A549 (cell line): ENCODE data around the gene AREL1. TPM values are rescaled to one million over a fixed set of nuclear protein-coding genes. Genes with fewer than 3 reads are reported as not detected.

Source experiments
- ATAC-seq, 2 experiments: fragments of 200-7000 bp in 1 of 2; fragments of >200 bp in 1 of 2; cut with Nextera tagmentation in 1 of 2; cut with Tn5 transposase in 1 of 2; 3 replicates each; pipeline versions ENCODE4 v1.8.0 to v1.9.1; 2018 to 2020; ENCODE audit warnings: mild to moderate bottlenecking in 1 of 2, moderate library complexity in 1 of 2
- CTCF ChIA-PET: fragments of 300-600 bp; sonication (Branson Sonifier 250); formaldehyde crosslinking; extraction: SDS; loops from one replicate; lab custom pipeline; 2021; ENCODE audit warnings: antibody characterized with exemption, inconsistent platforms; lab: Yijun Ruan, JAX
- POLR2A ChIA-PET: fragments of 350-600 bp; formaldehyde crosslinking; extraction: SDS; loops from one replicate; lab custom pipeline; 2021; ENCODE audit warnings: antibody characterized with exemption, inconsistent platforms; lab: Yijun Ruan, JAX
- DNase-seq, 2 experiments: peaks; one replicate each; pipeline versions ENCODE4 v3.0.0 to v3.0.0-alpha.2; 2011 to 2016; ENCODE audit warnings: low read depth in 1 of 2, low spot score in 1 of 2
- FAIRE-seq: peaks from 2 replicates; lab custom pipeline; 2011; peaks lifted over from hg19 to GRCh38; lab: Jason Lieb, UNC
- H3K27ac ChIP-seq, 2 experiments: fragments of >200 bp; sonication (Bioruptor Twin); formaldehyde crosslinking; 3 replicates each; pipeline ENCODE4 v1.5.1; 2016 to 2017
- H3K4me1 ChIP-seq: fragments of >200 bp; sonication (Bioruptor Twin); formaldehyde crosslinking; 3 replicates; pipeline ENCODE4 v1.6.1; 2016
- H3K4me2 ChIP-seq: fragments of >200 bp; sonication (Bioruptor Twin); formaldehyde crosslinking; 3 replicates; pipeline ENCODE4 v1.6.1; 2016
- H3K4me3 ChIP-seq: fragments of >200 bp; sonication (Bioruptor Twin); formaldehyde crosslinking; 3 replicates; pipeline ENCODE4 v1.5.1; 2016
- H3K9me3 ChIP-seq: fragments of >200 bp; sonication (Bioruptor Twin); formaldehyde crosslinking; 3 replicates; pipeline ENCODE4 v1.6.1; 2016
- BHLHE40 ChIP-seq: IDR thresholded peaks from 2 replicates; pipeline ENCODE4 v1.6.1; 2012; ENCODE audit warnings: low read depth, low read length, inconsistent platforms
- CHD4 ChIP-seq: fragments of 200-600 bp; sonication (generic); IDR thresholded peaks from 2 replicates; pipeline ENCODE4 v1.6.1; 2016; ENCODE audit warnings: antibody characterized with exemption, mild to moderate bottlenecking, borderline replicate concordance
- CTCF ChIP-seq: fragments of >200 bp; sonication (Bioruptor Twin); formaldehyde crosslinking; IDR thresholded peaks from 3 replicates; pipeline ENCODE4 v1.5.1; 2016
- FOSL2 ChIP-seq, 2 experiments: fragments of 450-650 bp in 1 of 2; fragments of >200 bp in 1 of 2; sonication (Bioruptor Twin) in 1 of 2; formaldehyde crosslinking; IDR thresholded peaks; 2 replicates each; pipeline versions ENCODE4 v1.5.0 to v1.6.1; 2016 to 2020; ENCODE audit warnings: mild to moderate bottlenecking in 1 of 2, moderate library complexity in 1 of 2
- FOXS1 ChIP-seq: fragments of 250-450 bp; sonication (Bioruptor Pico); IDR thresholded peaks from 2 replicates; pipeline ENCODE4 v1.5.0; 2020; ENCODE audit warnings: mild to moderate bottlenecking, moderate library complexity
- GATA3 ChIP-seq: IDR thresholded peaks from 2 replicates; pipeline ENCODE4 v1.6.1; 2012; ENCODE audit warnings: borderline replicate concordance
- HDAC2 ChIP-seq: fragments of 200-600 bp; sonication (generic); IDR thresholded peaks from 2 replicates; pipeline ENCODE4 v1.6.1; 2016
- HES2 ChIP-seq: fragments of >200 bp; sonication (Bioruptor Twin); formaldehyde crosslinking; IDR thresholded peaks from 2 replicates; pipeline ENCODE4 v1.6.1; 2016
- HMGXB4 ChIP-seq: fragments of 250-450 bp; sonication (Bioruptor Pico); IDR thresholded peaks from 2 replicates; pipeline ENCODE4 v1.5.0; 2021; ENCODE audit warnings: mild to moderate bottlenecking, moderate library complexity, borderline replicate concordance
- JUN ChIP-seq, 2 experiments: fragments of >200 bp; sonication (Bioruptor Twin); formaldehyde crosslinking; IDR thresholded peaks; 2 replicates in 1 of 2; 3 replicates in 1 of 2; pipeline ENCODE4 v1.6.1; 2016 to 2017
- KDM1A ChIP-seq: fragments of 200-600 bp; sonication (generic); IDR thresholded peaks from 2 replicates; pipeline ENCODE4 v1.6.1; 2016; ENCODE audit warnings: low read depth, mild to moderate bottlenecking
- MAZ ChIP-seq: fragments of 150-350 bp; IDR thresholded peaks from 2 replicates; pipeline ENCODE4 v1.6.1; 2014; ENCODE audit warnings: antibody characterized with exemption, low read depth, low read length, borderline replicate concordance
- NFE2L2 ChIP-seq: fragments of 150-350 bp; conservative IDR thresholded peaks from 2 replicates; pipeline ENCODE4 v1.6.1; 2014; ENCODE audit warnings: low read length
- NPAS2 ChIP-seq: fragments of 250-450 bp; sonication (Bioruptor Pico); IDR thresholded peaks from 2 replicates; pipeline ENCODE4 v1.8.0; 2022; ENCODE audit warnings: mild to moderate bottlenecking, moderate library complexity, borderline replicate concordance
- NR3C1 ChIP-seq: fragments of >200 bp; sonication (Bioruptor Twin); formaldehyde crosslinking; IDR thresholded peaks from 3 replicates; pipeline ENCODE4 v1.6.1; 2017
- POLR2A ChIP-seq: IDR thresholded peaks from 2 replicates; pipeline ENCODE4 v1.6.1; 2012; ENCODE audit warnings: mild to moderate bottlenecking, low read length
- RAD21 ChIP-seq, 2 experiments: fragments of >200 bp in 1 of 2; sonication (Bioruptor Twin) in 1 of 2; formaldehyde crosslinking in 1 of 2; IDR thresholded peaks in 1 of 2; conservative IDR thresholded peaks in 1 of 2; 2 replicates in 1 of 2; 3 replicates in 1 of 2; pipeline ENCODE4 v1.6.1; 2012 to 2018; ENCODE audit warnings: inconsistent platforms in 1 of 2
- REST ChIP-seq: fragments of 200-600 bp; sonication (generic); IDR thresholded peaks from 2 replicates; pipeline ENCODE4 v1.6.1; 2016; ENCODE audit warnings: antibody characterized with exemption, mild to moderate bottlenecking, moderate library complexity
- ZC3H11A ChIP-seq: fragments of 450-650 bp; IDR thresholded peaks from 2 replicates; pipeline ENCODE4 v1.6.1; 2014; ENCODE audit warnings: antibody characterized with exemption, mild to moderate bottlenecking
- ZSCAN20 ChIP-seq: fragments of 250-450 bp; sonication (Bioruptor Pico); IDR thresholded peaks from 2 replicates; pipeline ENCODE4 v1.8.0; 2022; ENCODE audit warnings: mild to moderate bottlenecking, moderate library complexity
- WGBS: methylation state at CpG from one replicate; pipeline ENCODE4 v1.1.6; 2017; ENCODE audit errors: missing lambda C conversion rate; 5-methylcytosine and 5-hydroxymethylcytosine counted together
- polyA plus RNA-seq, 4 experiments: library from polyadenylated mRNA; depleted of rRNA in 3 of 4; stranded (reverse); fragments of >200 nt; fragmentation: RNase III in 1 of 4; extraction: RNeasy Plus Mini Kit Qiagen cat#74134 plus additional on column Dnase treatment in 1 of 4; gene quantifications; 2 replicates in 3 of 4; 3 replicates in 1 of 4; pipeline ENCODE4 v1.2.3, GENCODE V29; 2011 to 2017

Gene AREL1
- polyA plus RNA-seq, 2 of the 4 experiments (the other 2 are of a cell fraction) = 27.5 to 48.6 TPM

- FAIRE-seq = no peak
- peak overlapping the region in 1 of 2 experiments; percentile 45; a peak in 2 of 6 replicates for H3K27ac ChIP-seq
- CTCF ChIA-PET = interaction anchor here (0.8 to 28.1 kb wide), 9 partner anchors 8 to 260 kb away, joined by 3 to 228 read pairs (median 3); partner anchors contain the start of gene LTBP2
These were observed 67.0 kb downstream of the AREL1 start for GRCh38 chr14:74645756-74646470.

GRCh38 chr14:74645244-74645643 is 67.6 kb downstream of the AREL1 start:
- H3K4me2 ChIP-seq = no peak overlapping the region
- FAIRE-seq = no peak
- ChIA-PET CTCF (interaction anchor here (1.0 to 28.1 kb wide), 7 partner anchors 9 to 260 kb away, joined by 3 to 228 read pairs (median 3); partner anchors contain the start of gene LTBP2), POLR2A (interaction anchor here (0.9 kb wide), 1 partner anchor 8 kb away, joined by 3 read pairs; no protein-coding TSS in a partner anchor)
- peaks cover 19% of the 10 kb centered on the region for H3K4me1 ChIP-seq
- H3K9me3 ChIP-seq = no peaks in the 10 kb centered on the region
- no peak for ATAC-seq
- H3K27ac ChIP-seq = peak overlapping the region in 1 of 2 experiments; percentile 45; a peak in 2 of 6 replicates
- DNase-seq = no peak
- WGBS = 70% methylated on average over 5 of the region's 5 CpGs
- no peak overlapping the region for H3K4me3 ChIP-seq
- TF ChIP-seq NPAS2 (CRISPR knock-in tag) (no peak), REST (no peak), BHLHE40 (no peak), GATA3 (no peak), NFE2L2 (no peak), CTCF (no peak), RAD21 (conservative IDR thresholded peaks at IDR 0.05 in 1 of 2, IDR thresholded peaks at IDR 0.05 in 1 of 2) (no peak), KDM1A (no peak), NR3C1 (no peak), ZSCAN20 (CRISPR knock-in tag) (no peak), CHD4 (no peak), FOXS1 (CRISPR knock-in tag) (no peak), POLR2A (no peak), HMGXB4 (CRISPR knock-in tag) (no peak), HDAC2 (no peak)

More at GRCh38 chr14:74645756-74646470, 67.0 kb downstream of the AREL1 start:
- Histone ChIP-seq H3K4me1 (peaks cover 20% of the 10 kb centered on the region), H3K9me3 (no peaks in the 10 kb centered on the region), H3K4me3 (no peak overlapping the region), H3K4me2 (no peak overlapping the region)
- DNase-seq = no peak
- POLR2A ChIA-PET = interaction anchor here (0.9 kb wide), 1 partner anchor 9 kb away, joined by 3 read pairs; no protein-coding TSS in a partner anchor
- ATAC-seq = no peak
- TF ChIP-seq MAZ = no peak
- TF ChIP-seq REST = no peak
- no peak for TF ChIP-seq ZC3H11A
- no peak for TF ChIP-seq HES2
- no peak for TF ChIP-seq FOSL2 (IDR thresholded peaks at IDR 0.05)
- TF ChIP-seq FOSL2 (CRISPR knock-in tag; IDR thresholded peaks at IDR 0.05) = no peak
- no peak for TF ChIP-seq JUN (IDR thresholded peaks at IDR 0.05)
- 83% methylated on average over 13 of the region's 13 CpGs for WGBS
